SK-N-SH (cell line): Measurements from ENCODE around the gene CCNJL. TPM values are rescaled to one million over a fixed set of nuclear protein-coding genes. Genes with fewer than 3 reads are reported as not detected.

Source experiments
- CTCF ChIA-PET: fragments of 300-600, 350-600 bp; formaldehyde crosslinking; extraction: SDS; loops from one replicate; lab custom pipeline; 2021; lab: Yijun Ruan, JAX
- POLR2A ChIA-PET: fragments of 350-600 bp; sonication (Branson Sonifier 250); formaldehyde crosslinking; extraction: SDS; loops from one replicate; lab custom pipeline; 2020; ENCODE audit warnings: antibody characterized with exemption, inconsistent platforms; lab: Yijun Ruan, JAX
- DNase-seq: peaks from one replicate; pipeline ENCODE4 v3.0.0; 2012
- H2AFZ ChIP-seq: fragments of 200-600 bp; sonication (generic); 2 replicates; pipeline ENCODE4 v1.8.1; 2016; ENCODE audit warnings: antibody characterized with exemption, mild to moderate bottlenecking, low read depth
- H3F3A ChIP-seq: fragments of 200-600 bp; sonication (generic); replicated peaks from 2 replicates; pipeline ENCODE3; 2016; ENCODE audit warnings: antibody characterized with exemption, mild to moderate bottlenecking; ENCODE audit not compliant: insufficient read depth
- H3K27ac ChIP-seq, 2 experiments: fragments of 200-500 bp in 1 of 2; fragments of 200-600 bp in 1 of 2; sonication (Bioruptor generic) in 1 of 2; sonication (generic), shearing (Covaris generic) in 1 of 2; 2 replicates each; pipeline versions ENCODE4 v1.5.1 to v1.6.1; 2014 to 2016; ENCODE audit warnings: low read depth in 2 of 2, inconsistent platforms in 1 of 2, low read length in 1 of 2, mild to moderate bottlenecking in 1 of 2, mixed read lengths in 1 of 2
- H3K27me3 ChIP-seq: fragments of 200-600 bp; sonication (generic), shearing (Covaris generic); 2 replicates; pipeline ENCODE4 v1.6.1; 2016; ENCODE audit warnings: mixed run types; ENCODE audit not compliant: insufficient read depth
- H3K36me3 ChIP-seq, 2 experiments: fragments of 200-500 bp in 1 of 2; fragments of 200-600 bp in 1 of 2; sonication (Bioruptor generic) in 1 of 2; sonication (generic) in 1 of 2; replicated peaks in 1 of 2; 2 replicates each; pipeline versions ENCODE3 to v1.5.1; 2014 to 2016; ENCODE audit warnings: low read length in 1 of 2, mild to moderate bottlenecking in 1 of 2; ENCODE audit not compliant: insufficient read depth in 2 of 2, control insufficient read depth in 1 of 2
- H3K4me1 ChIP-seq, 2 experiments: fragments of 200-500 bp in 1 of 2; fragments of 200-600 bp in 1 of 2; sonication (Bioruptor generic) in 1 of 2; sonication (generic), shearing (Covaris generic) in 1 of 2; 2 replicates each; pipeline versions ENCODE4 v1.5.1 to v1.6.1; 2014 to 2016; ENCODE audit warnings: low read depth in 1 of 2, low read length in 1 of 2, mixed run types in 1 of 2; ENCODE audit not compliant: insufficient read depth in 2 of 2, control insufficient read depth in 1 of 2
- H3K4me2 ChIP-seq: fragments of 200-600 bp; sonication (generic), shearing (Covaris generic); 2 replicates; pipeline ENCODE4 v1.6.1; 2017; ENCODE audit warnings: mixed run types
- H3K4me3 ChIP-seq, 2 experiments: fragments of 200-500 bp in 1 of 2; fragments of 200-600 bp in 1 of 2; sonication (Bioruptor generic) in 1 of 2; sonication (generic), shearing (Covaris generic) in 1 of 2; 2 replicates each; pipeline versions ENCODE4 v1.5.1 to v1.8.1; 2014 to 2016; ENCODE audit warnings: low read depth in 2 of 2, inconsistent platforms in 1 of 2, low read length in 1 of 2, mild to moderate bottlenecking in 1 of 2, mixed read lengths in 1 of 2, moderate library complexity in 1 of 2
- H3K79me2 ChIP-seq: fragments of 200-600 bp; sonication (generic); 2 replicates; pipeline ENCODE4 v1.8.1; 2017; ENCODE audit warnings: mild to moderate bottlenecking; ENCODE audit not compliant: insufficient read depth
- H3K9ac ChIP-seq: fragments of 200-600 bp; sonication (generic); 2 replicates; pipeline ENCODE4 v1.6.1; 2017; ENCODE audit warnings: mixed run types
- H3K9me2 ChIP-seq: fragments of 200-600 bp; sonication (generic); 2 replicates; pipeline ENCODE4 v1.6.1; 2017; ENCODE audit warnings: mixed run types
- H3K9me3 ChIP-seq: fragments of 200-600 bp; sonication (generic); 2 replicates; pipeline ENCODE4 v1.6.1; 2017; ENCODE audit warnings: mixed run types, mild to moderate bottlenecking, moderate library complexity
- H4K20me1 ChIP-seq: fragments of 200-600 bp; sonication (generic); 2 replicates; pipeline ENCODE4 v1.6.1; 2017; ENCODE audit warnings: mild to moderate bottlenecking, mixed run types; ENCODE audit not compliant: insufficient read depth
- CHD2 ChIP-seq: fragments of 150-350 bp; IDR thresholded peaks from 2 replicates; pipeline ENCODE4 v1.6.1; 2018; ENCODE audit warnings: low read length; ENCODE audit not compliant: partially characterized antibody
- ELF1 ChIP-seq: IDR thresholded peaks from 2 replicates; pipeline ENCODE4 v1.4.0; 2012
- EP300 ChIP-seq, 2 experiments: IDR thresholded peaks; 2 replicates each; pipeline versions ENCODE4 v1.4.0 to v1.6.1; 2012; ENCODE audit warnings: borderline replicate concordance in 1 of 2, low read depth in 1 of 2, low read length in 1 of 2
- FOSL2 ChIP-seq: IDR thresholded peaks from 2 replicates; pipeline ENCODE4 v1.4.0; 2012; ENCODE audit warnings: low read depth, mild to moderate bottlenecking, moderate library complexity, borderline replicate concordance
- FOXJ3 ChIP-seq: sonication (generic); formaldehyde crosslinking; IDR thresholded peaks from 2 replicates; pipeline ENCODE4 v1.5.1; 2020; ENCODE audit warnings: mild to moderate bottlenecking, missing genetic modification reagents
- MEF2A ChIP-seq: IDR thresholded peaks from 2 replicates; pipeline ENCODE4 v1.4.0; 2012; ENCODE audit warnings: low read depth, borderline replicate concordance
- MXI1 ChIP-seq: IDR thresholded peaks from 2 replicates; pipeline ENCODE4 v1.6.1; 2012; ENCODE audit warnings: mild to moderate bottlenecking, low read depth, low read length, improper control_type of control experiment
- NFIC ChIP-seq: IDR thresholded peaks from 2 replicates; pipeline ENCODE4 v1.4.0; 2012; ENCODE audit warnings: borderline replicate concordance
- NRF1 ChIP-seq: IDR thresholded peaks from 2 replicates; pipeline ENCODE4 v1.6.1; 2012; ENCODE audit warnings: low read depth, mild to moderate bottlenecking, low read length
- RAD21 ChIP-seq: IDR thresholded peaks from 2 replicates; pipeline ENCODE4 v1.6.1; 2012; ENCODE audit warnings: mild to moderate bottlenecking, low read length
- RCOR1 ChIP-seq: fragments of 150-350 bp; IDR thresholded peaks from 2 replicates; pipeline ENCODE4 v1.6.1; 2017; ENCODE audit warnings: antibody characterized with exemption, low read length
- RXRA ChIP-seq: IDR thresholded peaks from 2 replicates; pipeline ENCODE4 v1.4.0; 2012; ENCODE audit warnings: low read depth, mild to moderate bottlenecking, borderline replicate concordance
- SIN3A ChIP-seq: IDR thresholded peaks from 2 replicates; pipeline ENCODE4 v1.6.1; 2012; ENCODE audit warnings: low read depth, mild to moderate bottlenecking, low read length, moderate library complexity, borderline replicate concordance
- TAF1 ChIP-seq: IDR thresholded peaks from 2 replicates; pipeline ENCODE4 v1.6.1; 2012; ENCODE audit warnings: low read depth, mild to moderate bottlenecking, low read length, moderate library complexity, borderline replicate concordance
- TEAD4 ChIP-seq: IDR thresholded peaks from 2 replicates; pipeline ENCODE4 v1.4.0; 2012; ENCODE audit warnings: mild to moderate bottlenecking, borderline replicate concordance; ENCODE audit not compliant: insufficient read depth
- YY1 ChIP-seq: IDR thresholded peaks from 2 replicates; pipeline ENCODE4 v1.4.0; 2012; ENCODE audit warnings: low read depth, mild to moderate bottlenecking
- WGBS: methylation state at CpG from one replicate; pipeline ENCODE4 v1.1.6; 2017; ENCODE audit warnings: low lambda C conversion rate; 5-methylcytosine and 5-hydroxymethylcytosine counted together
- polyA plus RNA-seq, 3 experiments: library from polyadenylated mRNA; depleted of rRNA; stranded (reverse); fragments of >200 nt; gene quantifications; 2 replicates each; pipeline ENCODE4 v1.2.3, GENCODE V29; 2012
- TF ChIP-seq, protein P1 (sequence below): fragments of 200-600 bp; sonication (generic); IDR thresholded peaks from 2 replicates; pipeline ENCODE4 v1.6.1; 2017; ENCODE audit warnings: antibody characterized with exemption, mild to moderate bottlenecking, moderate library complexity

The CCNJL gene
- polyA plus RNA-seq, 1 of the 3 experiments (the other 2 are of a cell fraction): 7.1 TPM

DNA sequence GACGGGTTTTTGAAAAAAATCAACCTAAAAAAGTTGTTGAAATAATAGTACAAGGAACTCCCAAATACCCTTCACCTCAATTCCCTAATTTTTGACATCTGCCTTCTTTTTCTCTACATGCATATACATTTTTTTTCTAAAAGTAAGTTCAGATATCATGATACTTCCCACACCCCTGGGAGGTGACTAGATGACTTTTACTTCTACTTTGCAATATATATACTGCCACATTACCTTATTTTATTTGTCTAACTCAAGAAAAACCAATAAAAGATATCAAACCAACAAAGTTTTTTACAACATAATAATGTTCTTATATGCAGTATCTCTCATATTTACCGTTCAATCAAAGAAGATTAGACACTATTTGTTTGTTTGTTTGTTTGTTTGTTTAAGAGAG lies 31.1 kb downstream of the CCNJL start:
- Histone ChIP-seq H3K9me3 (no peaks in the 10 kb centered on the region), H3K27ac (no peak overlapping the region), H4K20me1 (no peaks in the 10 kb centered on the region), H3K27me3 (no peaks in the 10 kb centered on the region), H3K4me2 (no peak overlapping the region), H3K4me3 (no peak overlapping the region), H3K36me3 (peaks cover 0 to 12% of the 10 kb centered on the region in 2 experiments), H3F3A (no peaks in the 10 kb centered on the region), H3K4me1 (peaks cover 0 to 17% of the 10 kb centered on the region in 2 experiments; a peak in 1 of 4 replicates), H3K9me2 (no peaks in the 10 kb centered on the region), H2AFZ (no peak overlapping the region), H3K9ac (no peak overlapping the region), H3K79me2 (peaks cover 7% of the 10 kb centered on the region; the same call in 1 of the 2 replicates)
- TF ChIP-seq NRF1: no peak
- TF ChIP-seq FOXJ3: no peak
- no peak for TF ChIP-seq MEF2A
- no peak for TF ChIP-seq TEAD4
- TF ChIP-seq EP300 (IDR thresholded peaks at IDR 0.05; ENCODE audit: borderline replicate concordance in 1 of 2, low read depth in 1 of 2, low read length in 1 of 2): no peak
- TF ChIP-seq RXRA: no peak
- no peak for TF ChIP-seq RCOR1
- TF ChIP-seq SIN3A: no peak
- TF ChIP-seq, protein P1, sequence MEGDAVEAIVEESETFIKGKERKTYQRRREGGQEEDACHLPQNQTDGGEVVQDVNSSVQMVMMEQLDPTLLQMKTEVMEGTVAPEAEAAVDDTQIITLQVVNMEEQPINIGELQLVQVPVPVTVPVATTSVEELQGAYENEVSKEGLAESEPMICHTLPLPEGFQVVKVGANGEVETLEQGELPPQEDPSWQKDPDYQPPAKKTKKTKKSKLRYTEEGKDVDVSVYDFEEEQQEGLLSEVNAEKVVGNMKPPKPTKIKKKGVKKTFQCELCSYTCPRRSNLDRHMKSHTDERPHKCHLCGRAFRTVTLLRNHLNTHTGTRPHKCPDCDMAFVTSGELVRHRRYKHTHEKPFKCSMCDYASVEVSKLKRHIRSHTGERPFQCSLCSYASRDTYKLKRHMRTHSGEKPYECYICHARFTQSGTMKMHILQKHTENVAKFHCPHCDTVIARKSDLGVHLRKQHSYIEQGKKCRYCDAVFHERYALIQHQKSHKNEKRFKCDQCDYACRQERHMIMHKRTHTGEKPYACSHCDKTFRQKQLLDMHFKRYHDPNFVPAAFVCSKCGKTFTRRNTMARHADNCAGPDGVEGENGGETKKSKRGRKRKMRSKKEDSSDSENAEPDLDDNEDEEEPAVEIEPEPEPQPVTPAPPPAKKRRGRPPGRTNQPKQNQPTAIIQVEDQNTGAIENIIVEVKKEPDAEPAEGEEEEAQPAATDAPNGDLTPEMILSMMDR: no peak
- TF ChIP-seq ELF1: no peak
- no peak for TF ChIP-seq YY1
- no peak for TF ChIP-seq NFIC
- no peak for TF ChIP-seq CHD2
- TF ChIP-seq MXI1: no peak
- no peak for TF ChIP-seq RAD21
- TF ChIP-seq FOSL2: no peak
- no peak for TF ChIP-seq TAF1
- CTCF ChIA-PET: no interaction called here
- no peak for DNase-seq
- POLR2A ChIA-PET: no interaction called here
- WGBS: 90% methylated on average over 2 of the region's 2 CpGs

DNA sequence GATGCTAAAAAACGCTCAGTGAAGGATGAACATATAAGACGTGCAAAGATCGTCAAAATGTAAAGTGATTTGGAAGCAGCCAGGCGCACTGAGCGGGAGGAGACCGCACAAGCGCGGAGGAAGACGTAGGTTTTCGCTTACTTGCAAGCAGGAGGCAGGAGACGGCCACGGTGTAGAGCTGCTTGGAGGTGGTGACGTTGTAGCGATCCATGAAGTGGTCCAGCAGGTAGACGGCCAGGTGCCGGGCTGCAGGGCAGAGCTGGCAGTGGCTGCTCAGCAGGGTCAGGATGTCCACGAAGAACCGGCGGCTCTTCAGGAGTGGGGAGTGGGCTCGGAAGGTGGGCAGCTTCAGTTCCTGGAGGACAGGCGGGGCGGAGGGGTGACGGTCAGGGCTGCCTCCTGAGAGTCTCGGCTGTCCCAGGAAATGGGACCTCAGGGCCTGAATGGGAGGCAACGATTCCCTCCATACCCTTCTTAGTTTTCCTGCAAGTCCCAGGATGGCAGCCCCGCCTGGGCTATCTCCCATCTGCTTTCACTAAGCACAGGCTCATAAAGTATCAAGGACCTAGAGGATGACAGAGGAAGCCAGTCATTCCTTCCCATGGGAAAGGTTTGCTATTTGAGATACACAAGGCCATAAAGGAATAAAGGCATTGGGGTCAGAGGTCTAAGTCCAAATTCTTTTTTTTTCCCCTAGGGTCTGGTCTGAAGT lies 31.8 kb downstream of the CCNJL start:
- Histone ChIP-seq H3F3A (no peaks in the 10 kb centered on the region), H2AFZ (no peak overlapping the region), H3K4me1 (peaks cover 0 to 10% of the 10 kb centered on the region in 2 experiments; a peak in 1 of 4 replicates), H3K9ac (no peak overlapping the region), H3K4me3 (no peak overlapping the region), H4K20me1 (no peaks in the 10 kb centered on the region), H3K27ac (no peak overlapping the region), H3K4me2 (no peak overlapping the region), H3K79me2 (peaks cover 4% of the 10 kb centered on the region; the same call in 1 of the 2 replicates), H3K27me3 (no peaks in the 10 kb centered on the region), H3K36me3 (peaks cover 0 to 15% of the 10 kb centered on the region in 2 experiments), H3K9me3 (no peaks in the 10 kb centered on the region), H3K9me2 (no peaks in the 10 kb centered on the region)
- DNase-seq: no peak
- ChIA-PET POLR2A (no interaction called here), CTCF (no interaction called here)
- TF ChIP-seq RXRA: no peak
- TF ChIP-seq EP300 (IDR thresholded peaks at IDR 0.05; ENCODE audit: borderline replicate concordance in 1 of 2, low read depth in 1 of 2, low read length in 1 of 2): no peak
- WGBS: 94% methylated on average over 22 of the region's 26 CpGs
